GM12878 (cell line): ENCODE results near the gene SCRT2. TPM values are rescaled to one million over a fixed set of nuclear protein-coding genes. Genes with fewer than 3 reads are reported as not detected.

Experiments used
- ATAC-seq: fragments of 200-7000 bp; cut with Tn5 transposase; 3 replicates; pipeline ENCODE4 v1.9.1; 2020; ENCODE audit warnings: mild to moderate bottlenecking, moderate library complexity
- BruUV-seq: library from RNA; stranded (reverse); fragments of 400-500 nt; replicated peaks from 2 replicates; lab custom pipeline; 2021; lab: Mats Ljungman, UMichigan
- CTCF ChIA-PET: fragments of 300-600 bp; sonication (Branson Sonifier 250); formaldehyde crosslinking; extraction: SDS; loops from one replicate; lab custom pipeline; 2021; ENCODE audit warnings: inconsistent platforms; lab: Yijun Ruan, JAX
- POLR2A ChIA-PET: fragments of 350-600 bp; formaldehyde crosslinking; extraction: SDS; loops from one replicate; lab custom pipeline; 2021; ENCODE audit warnings: inconsistent platforms; lab: Charles Lee
- RAD21 ChIA-PET: fragments of 300-600 bp; sonication (Branson Sonifier 250); formaldehyde crosslinking; loops from one replicate; lab custom pipeline; 2023; ENCODE audit warnings: antibody characterized with exemption; ENCODE audit not compliant: unreplicated experiment; lab: Charles Lee
- SMC1A ChIA-PET: fragments of 300-600 bp; sonication (Branson Sonifier 250); formaldehyde crosslinking; loops from one replicate; lab custom pipeline; 2023; ENCODE audit not compliant: unreplicated experiment, uncharacterized antibody; lab: Charles Lee
- DNase-seq: peaks from one replicate; pipeline ENCODE4 v3.0.0-alpha.2; 2011; ENCODE audit warnings: low read depth, low spot score
- FAIRE-seq: peaks from 3 replicates; lab custom pipeline; 2011; peaks lifted over from hg19 to GRCh38; lab: Jason Lieb, UNC
- H2AFZ ChIP-seq: 2 replicates; pipeline ENCODE4 v1.6.0; 2011; ENCODE audit warnings: low read depth, low read length, control low read depth; ENCODE audit not compliant: control insufficient read depth
- H3K27ac ChIP-seq: 2 replicates; pipeline ENCODE4 v1.5.1; 2011; ENCODE audit warnings: control low read depth; ENCODE audit not compliant: control insufficient read depth, insufficient read depth
- H3K27me3 ChIP-seq, 2 experiments: replicated peaks in 1 of 2; 2 replicates each; pipeline versions ENCODE4 v1.6.0 to v1.6.1; 2011; ENCODE audit warnings: low read length in 1 of 2; ENCODE audit not compliant: control insufficient read depth in 2 of 2, insufficient read depth in 2 of 2
- H3K36me3 ChIP-seq, 2 experiments: 2 replicates each; pipeline ENCODE4 v1.5.1; 2011; ENCODE audit warnings: low read length in 1 of 2; ENCODE audit not compliant: control insufficient read depth in 2 of 2, insufficient read depth in 2 of 2
- H3K4me1 ChIP-seq: 2 replicates; pipeline ENCODE4 v1.6.1; 2011; ENCODE audit warnings: mild to moderate bottlenecking, low read length, moderate library complexity, mixed read lengths; ENCODE audit not compliant: control insufficient read depth, insufficient read depth
- H3K4me2 ChIP-seq: 2 replicates; pipeline ENCODE4 v1.6.0; 2011; ENCODE audit warnings: control low read depth; ENCODE audit not compliant: control insufficient read depth, insufficient read depth
- H3K4me3 ChIP-seq: fragments of 200-600 bp; sonication (generic); 2 replicates; pipeline ENCODE4 v1.5.1; 2016
- H3K79me2 ChIP-seq: 2 replicates; pipeline ENCODE4 v1.6.0; 2011; ENCODE audit warnings: low read length; ENCODE audit not compliant: control insufficient read depth, insufficient read depth
- H3K9ac ChIP-seq: 2 replicates; pipeline ENCODE4 v1.8.0; 2011; ENCODE audit warnings: low read length, control low read depth, mixed read lengths; ENCODE audit not compliant: control insufficient read depth, insufficient read depth
- H3K9me3 ChIP-seq: replicated peaks from 3 replicates; pipeline ENCODE4 v1.5.1; 2011; ENCODE audit warnings: mild to moderate bottlenecking, low read length; ENCODE audit not compliant: control insufficient read depth, insufficient read depth
- H4K20me1 ChIP-seq: 2 replicates; pipeline ENCODE4 v1.6.0; 2011; ENCODE audit not compliant: control insufficient read depth, insufficient read depth
- BCLAF1 ChIP-seq: fragments of 450-650 bp; IDR thresholded peaks from 2 replicates; pipeline ENCODE4 v1.6.1; 2017; ENCODE audit warnings: antibody characterized with exemption, mild to moderate bottlenecking, moderate library complexity
- ESRRA ChIP-seq: IDR thresholded peaks from 2 replicates; pipeline ENCODE4 v1.6.1; 2012; ENCODE audit warnings: mild to moderate bottlenecking, low read length, improper control_type of control experiment
- FOXM1 ChIP-seq: IDR thresholded peaks from 2 replicates; pipeline ENCODE4 v1.6.1; 2012; ENCODE audit warnings: low read depth, mild to moderate bottlenecking, inconsistent platforms, low read length, moderate library complexity
- RAD51 ChIP-seq: fragments of 450-650 bp; IDR thresholded peaks from 2 replicates; pipeline ENCODE4 v1.6.1; 2016; ENCODE audit warnings: moderate library complexity, mild to moderate bottlenecking, inconsistent platforms
- SRF ChIP-seq, 2 experiments: IDR thresholded peaks; 2 replicates each; pipeline ENCODE4 v1.6.1; 2011; ENCODE audit warnings: low read depth in 2 of 2, low read length in 2 of 2, mild to moderate bottlenecking in 1 of 2, moderate library complexity in 1 of 2
- WGBS: methylation state at CpG from one replicate; pipeline ENCODE4 v1.1.6; 2016; ENCODE audit warnings: low lambda C conversion rate; ENCODE audit not compliant: insufficient replicate concordance, insufficient coverage; ENCODE audit errors: missing lambda C conversion rate; 5-methylcytosine and 5-hydroxymethylcytosine counted together
- in situ Hi-C: fragments of 300-500 bp; cut with MboI; formaldehyde crosslinking; loops from 9 replicates; pipeline ENCODE4 v1.14.3; 2018; ENCODE audit warnings: mixed read lengths
- intact Hi-C: fragments of 100-400 bp; cut with micrococcal nuclease; formaldehyde crosslinking; loops from one replicate; pipeline ENCODE4 v1.14.2; 2022; ENCODE audit not compliant: unreplicated experiment
- polyA plus RNA-seq, 11 experiments: library from polyadenylated mRNA; depleted of rRNA in 4 of 11; unstranded in 6 of 11; stranded (reverse) in 5 of 11; fragments of >200 nt; fragmentation: Nextera tagmentation in 4 of 11; fragmentation: Illumina TruSeq in 1 of 11; extraction: Ambion mirVana in 4 of 11; extraction: Trizol in 1 of 11; gene quantifications; 1 replicate in 1 of 11; 2 replicates in 10 of 11; pipeline versions ENCODE4 v1.2.1 to v1.2.3, GENCODE V29; 2011 to 2016; ENCODE audit warnings: inconsistent platforms in 2 of 11, missing spikeins in 2 of 11, low read depth in 1 of 11
- total RNA-seq, 4 experiments: library from RNA; depleted of rRNA in 3 of 4; stranded (reverse); fragments of >200 nt in 3 of 4; fragmentation: Illumina TruSeq in 1 of 4; extraction: Trizol in 1 of 4; gene quantifications; 2 replicates each; pipeline versions ENCODE4 v1.2.1 to v1.2.3, GENCODE V29; 2013 to 2021
- TF ChIP-seq, protein P1 (sequence below): IDR thresholded peaks from 2 replicates; pipeline ENCODE4 v1.6.1; 2011; ENCODE audit warnings: borderline replicate concordance, low read depth, mild to moderate bottlenecking, moderate library complexity, mixed read lengths, low read length; ENCODE audit not compliant: insufficient read depth; ENCODE audit errors: extremely low read length
- TF ChIP-seq, protein P2 (sequence below): IDR thresholded peaks from 2 replicates; pipeline ENCODE4 v1.6.1; 2012; ENCODE audit warnings: low read length, inconsistent platforms
- TF ChIP-seq, protein P3 (sequence below): fragments of 450-650 bp; conservative IDR thresholded peaks from 2 replicates; pipeline ENCODE4 v1.6.1; 2017; ENCODE audit warnings: mild to moderate bottlenecking, moderate library complexity

The SCRT2 gene
- total and polyA plus RNA-seq, 10 of the 15 experiments (the other 5 are each of a cell fraction or from before 2014, with no cell fraction given): not detected

- FAIRE-seq (no peak), DNase-seq (no peak), ATAC-seq (no peak)
- POLR2A ChIA-PET: no interaction called here
- H3K9me3 ChIP-seq: no peaks in the 10 kb centered on the region
- no peak overlapping the region for H3K4me2 ChIP-seq
- H3K79me2 ChIP-seq: no peaks in the 10 kb centered on the region
- intact Hi-C loops (no loop called here), in situ Hi-C loops (no loop called here)
- H3K4me3 ChIP-seq: no peak overlapping the region
- RAD21 ChIA-PET: no interaction called here
- SMC1A ChIA-PET: interaction anchor here (1.1 kb wide), 1 partner anchor 11 kb away, joined by 3 read pairs; no protein-coding TSS in a partner anchor
- H4K20me1 ChIP-seq: no peaks in the 10 kb centered on the region
- TF ChIP-seq, protein P1, sequence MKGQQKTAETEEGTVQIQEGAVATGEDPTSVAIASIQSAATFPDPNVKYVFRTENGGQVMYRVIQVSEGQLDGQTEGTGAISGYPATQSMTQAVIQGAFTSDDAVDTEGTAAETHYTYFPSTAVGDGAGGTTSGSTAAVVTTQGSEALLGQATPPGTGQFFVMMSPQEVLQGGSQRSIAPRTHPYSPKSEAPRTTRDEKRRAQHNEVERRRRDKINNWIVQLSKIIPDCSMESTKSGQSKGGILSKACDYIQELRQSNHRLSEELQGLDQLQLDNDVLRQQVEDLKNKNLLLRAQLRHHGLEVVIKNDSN: no peak
- 45% methylated on average over 5 of the region's 5 CpGs for WGBS
- H3K27me3 ChIP-seq: peaks cover 3 to 5% of the 10 kb centered on the region in 2 experiments; a peak in 3 of 4 replicates
- no peak overlapping the region for H3K27ac ChIP-seq
- no peak overlapping the region for H3K9ac ChIP-seq
- CTCF ChIA-PET: interaction anchor here (1.6 to 1.9 kb wide), 2 partner anchors 8 to 13 kb away, joined by 6 to 11 read pairs; no protein-coding TSS in a partner anchor
- H3K36me3 ChIP-seq: no peaks in the 10 kb centered on the region
- BruUV-seq: no TSS peak
- H3K4me1 ChIP-seq: no peaks in the 10 kb centered on the region; the same call in 1 of the 2 replicates
- H2AFZ ChIP-seq: no peak overlapping the region
Measured at GRCh38 chr20:658731-659291, 16.8 kb downstream of the SCRT2 start.

DNA sequence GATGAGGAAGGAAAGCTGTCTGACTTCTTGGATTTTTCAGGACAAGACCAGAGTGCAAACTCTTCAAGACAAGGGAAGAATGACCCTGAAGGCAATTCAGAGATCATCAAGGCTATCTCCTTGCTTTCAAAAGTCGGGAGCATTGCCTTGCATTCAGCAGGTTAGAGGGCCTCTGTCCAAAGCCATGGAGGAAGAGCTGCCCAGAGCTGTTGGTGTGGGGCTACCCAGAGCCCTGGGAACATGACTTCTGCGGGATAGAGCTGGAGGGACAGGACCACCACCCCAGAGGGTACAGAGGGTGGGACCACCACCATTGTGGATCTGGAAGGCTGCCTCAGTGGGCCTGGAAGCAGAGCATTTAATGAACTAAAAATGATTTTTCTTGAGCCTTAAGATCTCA is 17.4 kb downstream of the SCRT2 start:
- DNase-seq: no peak
- WGBS: 12% methylated on average over 2 of the region's 2 CpGs
- Histone ChIP-seq H3K27me3 (peaks cover 3 to 5% of the 10 kb centered on the region in 2 experiments; a peak in 3 of 4 replicates), H3K27ac (no peak overlapping the region), H3K4me1 (no peaks in the 10 kb centered on the region; the same call in 1 of the 2 replicates), H4K20me1 (no peaks in the 10 kb centered on the region), H3K36me3 (no peaks in the 10 kb centered on the region), H3K4me3 (no peak overlapping the region), H2AFZ (no peak overlapping the region), H3K79me2 (no peaks in the 10 kb centered on the region), H3K9me3 (no peaks in the 10 kb centered on the region), H3K4me2 (no peak overlapping the region), H3K9ac (no peak overlapping the region)
- RAD21 ChIA-PET: no interaction called here
- no TSS peak for BruUV-seq
- no peak for ATAC-seq
- POLR2A ChIA-PET: no interaction called here
- in situ Hi-C loops: no loop called here
- CTCF ChIA-PET: interaction anchor here (1.0 to 1.9 kb wide), 3 partner anchors 9 to 96 kb away, joined by 4 to 11 read pairs (median 6); no protein-coding TSS in a partner anchor
- no peak for FAIRE-seq
- intact Hi-C loops: no loop called here
- SMC1A ChIA-PET: interaction anchor here (1.1 kb wide), 1 partner anchor 10 kb away, joined by 3 read pairs; no protein-coding TSS in a partner anchor
- TF ChIP-seq ESRRA: no peak
- no peak for TF ChIP-seq BCLAF1
- no peak for TF ChIP-seq RAD51
- no peak for TF ChIP-seq SRF (IDR thresholded peaks at IDR 0.05; ENCODE audit: low read depth in 2 of 2, low read length in 2 of 2)
- TF ChIP-seq, protein P2, sequence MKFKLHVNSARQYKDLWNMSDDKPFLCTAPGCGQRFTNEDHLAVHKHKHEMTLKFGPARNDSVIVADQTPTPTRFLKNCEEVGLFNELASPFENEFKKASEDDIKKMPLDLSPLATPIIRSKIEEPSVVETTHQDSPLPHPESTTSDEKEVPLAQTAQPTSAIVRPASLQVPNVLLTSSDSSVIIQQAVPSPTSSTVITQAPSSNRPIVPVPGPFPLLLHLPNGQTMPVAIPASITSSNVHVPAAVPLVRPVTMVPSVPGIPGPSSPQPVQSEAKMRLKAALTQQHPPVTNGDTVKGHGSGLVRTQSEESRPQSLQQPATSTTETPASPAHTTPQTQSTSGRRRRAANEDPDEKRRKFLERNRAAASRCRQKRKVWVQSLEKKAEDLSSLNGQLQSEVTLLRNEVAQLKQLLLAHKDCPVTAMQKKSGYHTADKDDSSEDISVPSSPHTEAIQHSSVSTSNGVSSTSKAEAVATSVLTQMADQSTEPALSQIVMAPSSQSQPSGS: no peak
- TF ChIP-seq FOXM1: no peak
- TF ChIP-seq, protein P3, sequence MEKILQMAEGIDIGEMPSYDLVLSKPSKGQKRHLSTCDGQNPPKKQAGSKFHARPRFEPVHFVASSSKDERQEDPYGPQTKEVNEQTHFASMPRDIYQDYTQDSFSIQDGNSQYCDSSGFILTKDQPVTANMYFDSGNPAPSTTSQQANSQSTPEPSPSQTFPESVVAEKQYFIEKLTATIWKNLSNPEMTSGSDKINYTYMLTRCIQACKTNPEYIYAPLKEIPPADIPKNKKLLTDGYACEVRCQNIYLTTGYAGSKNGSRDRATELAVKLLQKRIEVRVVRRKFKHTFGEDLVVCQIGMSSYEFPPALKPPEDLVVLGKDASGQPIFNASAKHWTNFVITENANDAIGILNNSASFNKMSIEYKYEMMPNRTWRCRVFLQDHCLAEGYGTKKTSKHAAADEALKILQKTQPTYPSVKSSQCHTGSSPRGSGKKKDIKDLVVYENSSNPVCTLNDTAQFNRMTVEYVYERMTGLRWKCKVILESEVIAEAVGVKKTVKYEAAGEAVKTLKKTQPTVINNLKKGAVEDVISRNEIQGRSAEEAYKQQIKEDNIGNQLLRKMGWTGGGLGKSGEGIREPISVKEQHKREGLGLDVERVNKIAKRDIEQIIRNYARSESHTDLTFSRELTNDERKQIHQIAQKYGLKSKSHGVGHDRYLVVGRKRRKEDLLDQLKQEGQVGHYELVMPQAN: no peak
